Stimulated activated CD8-positive, alpha-beta memory T cell treated with anti-CD3 and anti-CD28 coated beads, Interleukin-12 subunit alpha, Interleukin-12 subunit beta, amount 100 ng/mL, for 1 hour (primary cell): ENCODE measurements around the gene ING3.
"Not testable (repeated sequence)": the region's sequence is repeated elsewhere in the genome, so short reads cannot be mapped to it uniquely, and the experiment has no call there.

ENCODE experiments used
- DNase-seq: peaks from one replicate; pipeline ENCODE4 v3.0.0-alpha.2; 2020; ENCODE audit warnings: low read depth

The ING3 gene

GRCh38 chr7:121002048-121002756, 51.6 kb downstream of the ING3 start:
- no peak for DNase-seq

DNA sequence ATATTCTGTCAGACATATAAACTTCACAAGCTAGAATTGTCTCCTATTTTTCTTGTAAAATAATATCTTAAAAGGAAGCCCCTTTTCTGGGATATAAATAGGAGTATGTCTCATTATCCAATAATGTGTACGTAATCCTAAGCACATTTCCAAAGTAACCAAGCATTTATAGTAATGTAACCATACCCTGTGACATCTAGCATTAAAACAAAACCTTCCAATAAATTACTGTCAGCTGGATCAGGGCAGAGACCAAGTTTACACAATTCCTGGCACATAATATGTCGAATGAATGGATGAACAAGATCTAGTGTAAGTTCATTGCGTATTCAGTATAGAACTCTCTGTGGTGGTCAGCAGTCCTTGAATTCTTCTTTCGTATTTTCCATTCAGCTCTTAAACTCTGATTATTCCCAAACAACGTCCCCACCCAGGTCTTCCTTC, 52.2 kb downstream of the ING3 start:
- no peak for DNase-seq

- DNase-seq = no peak
Measured at GRCh38 chr7:121003986-121004685, 53.6 kb downstream of the ING3 start.

- DNase-seq = not testable (repeated sequence)
Measured at GRCh38 chr7:121005058-121005457, 54.5 kb downstream of the ING3 start.

- DNase-seq = no peak
Measured at GRCh38 chr7:121005996-121006584, 55.5 kb downstream of the ING3 start.

DNA sequence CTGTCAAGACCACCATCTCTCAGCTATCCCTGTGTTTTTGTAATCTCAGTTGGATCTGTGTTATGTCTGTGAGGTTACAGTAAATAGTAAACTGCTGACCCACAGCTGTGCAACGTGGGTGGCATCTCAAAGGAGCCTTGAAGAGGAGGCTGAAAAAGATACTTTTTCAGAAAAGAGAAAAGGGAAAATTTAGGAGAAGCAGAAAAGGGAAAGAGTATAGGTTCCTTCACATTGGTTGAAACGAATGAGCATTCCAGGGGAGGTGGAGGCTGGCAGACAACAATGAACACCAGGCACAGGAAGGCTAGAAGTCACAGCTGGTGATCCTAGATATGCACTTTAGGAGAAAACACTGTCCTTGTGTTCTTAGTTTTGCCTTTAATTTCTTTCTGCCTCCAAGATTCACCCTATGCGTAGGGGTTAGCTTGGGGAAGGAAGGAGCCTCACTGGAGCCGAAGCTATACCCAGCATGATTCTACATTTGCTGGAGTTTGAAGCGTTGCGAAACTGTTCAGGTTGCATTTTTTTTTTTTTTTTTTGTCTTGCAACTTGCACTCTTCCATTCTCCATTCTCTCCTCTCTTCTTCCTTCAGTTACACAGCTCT, 56.2 kb downstream of the ING3 start:
- no peak for DNase-seq

DNA sequence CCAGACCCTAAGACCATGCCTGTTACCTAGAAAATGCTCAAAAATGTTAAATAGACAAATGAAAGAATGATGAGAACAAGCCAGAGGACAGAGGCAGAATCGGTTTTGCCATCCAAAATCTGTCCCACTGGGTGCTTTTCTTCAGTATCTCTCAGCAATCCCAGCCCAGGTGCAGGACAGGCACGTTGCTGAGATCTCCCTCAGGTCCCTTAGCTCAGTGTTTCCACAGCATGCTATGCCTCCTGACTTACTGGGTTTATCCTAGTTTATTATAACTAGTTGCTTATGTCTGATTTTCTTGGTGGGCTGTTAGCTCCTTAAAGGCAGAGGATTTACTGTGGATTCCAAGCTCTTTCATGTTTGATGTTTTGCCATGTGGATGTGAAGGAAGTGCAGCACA, 58.2 kb downstream of the ING3 start:
- DNase-seq = no peak

DNA sequence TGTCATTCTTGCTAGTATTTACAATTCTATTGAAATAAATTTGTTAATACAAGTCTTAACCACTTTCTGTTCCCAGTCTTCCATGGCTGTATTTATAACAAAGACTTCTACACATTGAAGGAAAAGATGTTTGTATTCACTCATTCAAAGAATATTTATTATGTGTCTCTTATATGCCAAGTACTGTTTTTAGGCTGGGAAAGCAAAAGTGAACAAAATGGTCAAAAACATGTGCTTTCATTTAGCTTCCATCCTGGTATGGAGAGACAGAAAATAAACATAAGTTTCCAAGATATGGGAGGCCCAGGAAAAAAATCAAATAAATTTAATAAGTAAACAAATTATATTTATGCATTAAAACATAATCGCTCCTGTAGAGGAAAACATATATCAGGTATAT, 60.8 kb downstream of the ING3 start:
- DNase-seq = no peak

- no peak for DNase-seq
Measured at GRCh38 chr7:121012170-121012874, 61.7 kb downstream of the ING3 start.

GRCh38 chr7:121012919-121013318, 62.3 kb downstream of the ING3 start:
- DNase-seq = no peak

DNA sequence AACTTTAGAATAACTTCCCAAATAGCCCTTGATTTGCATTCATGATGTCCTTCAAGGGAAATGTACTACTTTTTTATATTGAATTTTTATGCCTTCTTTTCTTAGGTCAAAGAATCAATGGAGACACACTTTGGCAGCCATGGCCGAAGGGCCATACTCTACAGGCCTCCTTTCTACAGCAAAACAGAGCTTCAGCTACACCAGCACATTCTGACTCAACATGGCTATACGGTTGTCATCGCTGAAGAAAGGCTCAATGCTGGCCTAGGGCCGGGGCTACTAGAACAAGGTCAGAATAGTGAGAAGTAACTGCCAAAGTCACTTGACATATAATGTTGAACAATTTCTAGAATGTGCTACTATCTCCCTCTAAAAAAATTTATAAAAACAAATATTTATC, 65.0 kb downstream of the ING3 start:
- DNase-seq = no peak

DNA sequence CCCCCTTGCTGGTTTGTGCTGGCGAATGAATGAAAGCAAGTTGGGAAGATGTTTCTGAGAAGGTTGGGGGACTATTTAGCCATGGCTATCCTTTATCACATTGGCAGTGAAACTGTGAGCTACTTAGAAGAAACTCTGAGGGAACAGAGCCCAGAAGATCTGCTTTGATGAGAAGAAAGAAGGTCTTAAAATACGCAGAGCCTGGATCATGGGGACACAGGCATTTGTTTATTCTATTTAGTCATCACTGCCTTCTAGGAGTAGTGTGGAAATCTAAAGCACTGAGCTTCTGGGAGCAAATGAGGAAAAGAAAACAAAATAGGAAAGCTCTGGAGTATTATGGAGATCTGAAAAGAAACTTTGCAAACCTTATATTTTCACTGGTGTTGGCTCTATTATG, 66.4 kb downstream of the ING3 start:
- no peak for DNase-seq

GRCh38 chr7:121017586-121017985, 67.0 kb downstream of the ING3 start:
- DNase-seq = no peak

DNA sequence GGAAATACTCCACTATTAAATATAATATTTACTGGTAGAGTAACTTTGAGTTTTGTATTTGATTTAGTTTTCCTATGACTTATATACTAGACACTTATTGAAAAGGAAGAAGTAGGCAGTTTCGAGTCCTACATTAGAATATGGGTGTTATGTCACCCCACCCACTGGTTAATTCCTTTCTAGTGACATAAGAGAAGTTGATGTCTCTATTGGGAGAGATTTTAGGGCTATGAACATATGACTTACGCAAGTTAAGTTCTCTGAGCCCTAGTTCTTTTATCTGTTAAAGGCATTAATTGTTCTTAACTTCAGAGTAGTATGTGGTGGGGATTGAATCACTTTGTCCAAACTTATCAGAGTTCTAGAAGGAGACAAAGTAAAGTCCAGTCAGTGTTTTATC, 68.4 kb downstream of the ING3 start:
- no peak for DNase-seq

- DNase-seq = no peak
Measured at GRCh38 chr7:121020249-121020988, 69.8 kb downstream of the ING3 start.

DNA sequence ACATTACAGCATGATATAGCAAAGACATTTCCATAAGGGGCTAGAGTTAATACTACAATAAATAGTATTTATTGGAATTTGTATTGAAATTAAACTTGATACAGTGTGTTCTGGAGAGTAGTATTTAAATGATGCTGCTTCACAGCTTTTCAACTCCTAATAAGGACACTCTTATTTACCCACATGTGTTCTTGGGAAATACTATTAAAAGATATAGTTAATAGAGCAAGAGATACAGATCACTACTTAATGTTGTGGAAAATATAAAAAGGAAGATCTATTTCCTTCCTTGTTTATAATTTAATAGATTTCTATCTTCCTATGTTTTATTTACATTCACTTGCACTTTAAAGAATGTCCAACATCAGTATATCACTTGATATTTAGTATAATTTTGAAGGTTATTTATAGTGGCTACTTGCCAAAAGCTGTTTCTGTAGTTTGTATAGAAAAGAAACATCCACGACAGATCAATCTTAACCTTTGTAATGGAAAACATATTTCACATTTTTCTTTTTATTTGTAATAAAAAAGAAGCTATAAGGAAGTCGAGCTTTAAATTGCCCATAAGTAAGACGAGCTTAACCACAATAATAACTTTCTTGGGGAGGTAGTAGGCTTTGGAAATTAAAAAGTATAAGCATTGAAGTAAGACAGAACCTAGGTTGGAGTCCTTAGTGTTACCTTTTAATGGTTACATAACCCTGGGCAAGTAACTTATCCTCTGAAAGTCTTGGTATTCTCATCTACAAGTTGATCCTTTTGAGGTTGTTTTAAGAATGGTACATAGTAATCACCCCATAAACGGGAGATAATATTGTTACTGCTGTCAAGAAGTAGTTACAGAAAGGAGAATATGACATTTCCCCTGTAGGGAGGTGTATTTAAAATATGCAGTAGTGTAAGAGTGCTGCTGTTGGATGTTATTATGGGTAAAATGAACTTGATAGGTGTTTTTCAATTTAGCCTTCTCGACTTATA, 70.7 kb downstream of the ING3 start:
- DNase-seq = no peak

DNA sequence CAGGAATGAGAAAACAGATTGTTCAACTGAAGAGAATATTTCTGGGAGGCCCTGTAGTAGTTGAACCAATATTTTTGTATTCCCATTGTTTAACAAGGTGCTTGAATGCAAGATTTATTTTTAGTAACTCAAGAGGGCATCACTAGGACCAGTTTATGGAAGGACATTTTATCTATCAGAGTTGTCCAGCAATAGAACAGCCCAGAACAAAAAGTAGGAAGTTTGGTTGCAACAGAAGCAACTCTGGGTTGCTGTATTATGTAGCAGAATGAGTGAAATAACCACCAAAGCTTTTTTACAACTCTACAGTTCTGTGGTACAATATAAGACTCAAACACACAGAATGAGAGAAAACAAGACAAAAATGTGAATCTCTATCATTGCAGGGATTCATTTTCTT, 72.6 kb downstream of the ING3 start:
- DNase-seq = no peak

DNA sequence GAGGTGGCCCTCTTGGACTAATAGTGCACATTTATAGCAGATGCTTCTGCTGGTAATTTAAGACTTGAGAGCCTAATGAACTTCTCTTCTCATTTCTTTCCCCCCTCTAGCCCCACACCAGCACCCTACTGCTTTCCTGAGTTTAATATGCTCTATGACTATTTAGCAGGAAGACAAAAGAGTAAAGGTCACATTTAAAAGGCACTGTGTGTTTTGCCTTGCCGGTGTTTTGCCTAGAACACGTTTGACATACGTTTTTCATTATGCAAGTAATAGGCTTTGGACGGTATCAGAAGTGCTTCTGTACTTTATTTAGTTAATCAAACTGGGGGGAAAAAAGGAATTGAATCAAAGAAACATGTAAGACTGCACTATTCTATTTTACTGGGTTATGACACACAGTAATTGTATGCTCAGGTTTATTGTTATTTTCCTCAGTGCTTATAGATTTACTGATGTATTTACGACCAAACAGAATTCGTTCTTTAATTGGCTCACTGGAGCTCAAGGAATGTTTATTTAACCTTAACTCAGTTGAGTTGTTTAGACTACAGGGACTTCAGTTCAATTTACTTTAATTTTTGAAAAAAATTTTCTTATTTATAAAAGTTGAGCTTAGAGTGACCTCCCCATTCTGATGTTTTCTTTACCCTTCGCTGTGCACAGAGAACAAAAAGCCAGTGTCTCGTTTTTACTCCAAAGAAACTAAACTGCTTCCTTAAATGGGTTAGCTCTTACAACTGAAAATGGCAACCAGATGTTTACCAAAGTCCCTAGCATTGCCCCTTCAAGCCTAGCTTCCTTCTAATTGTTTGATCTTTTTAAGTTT, 73.3 kb downstream of the ING3 start:
- DNase-seq = no peak

DNA sequence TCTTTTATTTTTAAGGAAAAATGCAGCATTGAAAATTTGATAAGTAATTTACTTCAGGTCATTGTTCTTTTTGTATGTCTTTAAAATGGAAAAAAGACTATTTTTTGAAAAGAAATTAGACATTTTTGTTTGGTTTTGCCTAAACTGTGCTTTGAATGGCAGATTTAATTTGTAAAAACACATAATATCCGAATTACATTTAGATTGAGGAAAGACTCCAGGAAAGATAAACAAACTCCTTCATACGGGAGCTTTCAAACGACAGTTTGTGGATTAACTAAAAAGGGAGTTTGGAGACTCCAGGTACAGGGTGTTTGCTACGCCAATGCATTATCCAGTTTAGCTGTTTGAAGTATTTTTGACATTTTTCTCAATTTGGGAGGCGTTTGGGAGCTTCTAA, 74.0 kb downstream of the ING3 start:
- DNase-seq = no peak

- DNase-seq = no peak
Measured at GRCh38 chr7:121026159-121026558, 75.6 kb downstream of the ING3 start.
